ENCODE measurements around the gene TRAF2.
A peak's percentile ranks its signal among the peaks of the same experiment; 100 is the strongest.
"Not testable (repeated sequence)": the region's sequence is repeated elsewhere in the genome, so short reads cannot be mapped to it uniquely, and the experiment has no call there.

TRAF2 gene, protein sequence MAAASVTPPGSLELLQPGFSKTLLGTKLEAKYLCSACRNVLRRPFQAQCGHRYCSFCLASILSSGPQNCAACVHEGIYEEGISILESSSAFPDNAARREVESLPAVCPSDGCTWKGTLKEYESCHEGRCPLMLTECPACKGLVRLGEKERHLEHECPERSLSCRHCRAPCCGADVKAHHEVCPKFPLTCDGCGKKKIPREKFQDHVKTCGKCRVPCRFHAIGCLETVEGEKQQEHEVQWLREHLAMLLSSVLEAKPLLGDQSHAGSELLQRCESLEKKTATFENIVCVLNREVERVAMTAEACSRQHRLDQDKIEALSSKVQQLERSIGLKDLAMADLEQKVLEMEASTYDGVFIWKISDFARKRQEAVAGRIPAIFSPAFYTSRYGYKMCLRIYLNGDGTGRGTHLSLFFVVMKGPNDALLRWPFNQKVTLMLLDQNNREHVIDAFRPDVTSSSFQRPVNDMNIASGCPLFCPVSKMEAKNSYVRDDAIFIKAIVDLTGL

DNA sequence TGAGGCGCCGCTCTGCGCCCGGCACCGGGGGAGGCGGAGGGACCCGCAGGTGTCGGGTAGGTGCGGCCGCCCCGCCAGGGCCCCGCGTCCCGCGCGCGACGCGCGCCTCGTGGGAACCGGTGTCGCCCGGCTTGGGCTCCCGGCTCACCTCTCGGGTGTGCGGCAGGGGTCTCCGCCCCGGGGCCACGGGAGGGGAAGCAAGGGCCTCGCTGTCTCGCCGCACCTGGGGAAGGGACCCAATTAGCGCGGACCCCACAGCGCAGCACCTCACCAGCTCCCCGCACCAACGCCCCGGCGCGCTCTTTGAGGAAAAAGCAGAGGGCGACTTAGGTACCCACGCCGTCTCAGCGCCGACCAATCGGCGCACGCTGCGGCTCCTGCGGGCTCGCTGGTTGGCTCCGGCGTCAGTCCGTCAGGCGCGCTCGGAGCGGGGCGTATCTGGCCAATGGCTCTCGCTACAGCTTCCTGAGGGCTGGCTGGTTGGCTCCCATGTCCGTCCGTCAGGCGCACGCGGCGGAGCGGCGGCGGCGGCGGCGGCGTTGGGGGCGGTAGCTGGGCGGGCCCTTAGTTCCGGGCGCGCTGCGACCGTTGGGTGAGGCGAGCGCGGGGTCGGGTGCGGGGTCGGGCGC lies at the start of gene TRAF2:
Gene TRAF2, plus strand, starts transcription at position 567 of the 629 bp plus-strand sequence. CDS start 12,225 bp downstream, outside the sequence.
- DNase-seq (ENCODE audit: low spot score): peak; percentile 97

DNA sequence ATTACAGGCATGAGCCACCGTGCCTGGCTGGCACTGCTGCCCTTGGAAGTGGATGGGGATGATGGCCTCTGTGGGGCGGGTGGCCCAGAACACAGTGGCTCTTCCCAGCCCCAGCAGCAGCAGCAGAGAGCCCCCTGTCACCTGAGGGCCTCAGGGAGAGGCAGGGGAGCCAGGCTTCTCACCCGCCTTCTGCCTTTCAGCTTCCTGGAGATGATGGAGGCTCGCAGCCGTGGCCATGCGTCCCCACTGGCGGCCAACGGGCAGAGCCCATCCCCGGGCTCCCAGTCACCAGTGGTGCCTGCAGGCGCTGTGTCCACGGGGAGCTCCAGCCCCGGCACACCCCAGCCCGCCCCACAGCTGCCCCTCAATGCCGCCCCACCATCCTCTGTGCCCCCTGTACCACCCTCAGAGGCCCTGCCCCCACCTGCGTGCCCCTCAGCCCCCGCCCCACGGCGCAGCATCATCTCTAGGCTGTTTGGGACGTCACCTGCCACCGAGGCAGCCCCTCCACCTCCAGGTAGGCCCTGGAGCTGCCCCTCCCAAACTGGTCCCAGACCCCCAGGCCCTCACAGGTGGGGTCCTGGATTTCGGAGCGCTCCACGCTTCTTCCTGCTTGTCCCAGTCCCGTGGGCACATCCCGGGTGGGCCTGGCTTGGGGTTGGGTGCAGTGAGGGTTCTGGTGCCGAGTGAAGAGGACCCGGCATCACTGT lies 49.0 kb upstream of the TRAF2 start:
- no peak for DNase-seq (ENCODE audit: low spot score)

- DNase-seq (ENCODE audit: low spot score): not testable (repeated sequence)
These were observed 48.4 kb upstream of the TRAF2 start for GRCh38 chr9:136837856-136838277.

DNA sequence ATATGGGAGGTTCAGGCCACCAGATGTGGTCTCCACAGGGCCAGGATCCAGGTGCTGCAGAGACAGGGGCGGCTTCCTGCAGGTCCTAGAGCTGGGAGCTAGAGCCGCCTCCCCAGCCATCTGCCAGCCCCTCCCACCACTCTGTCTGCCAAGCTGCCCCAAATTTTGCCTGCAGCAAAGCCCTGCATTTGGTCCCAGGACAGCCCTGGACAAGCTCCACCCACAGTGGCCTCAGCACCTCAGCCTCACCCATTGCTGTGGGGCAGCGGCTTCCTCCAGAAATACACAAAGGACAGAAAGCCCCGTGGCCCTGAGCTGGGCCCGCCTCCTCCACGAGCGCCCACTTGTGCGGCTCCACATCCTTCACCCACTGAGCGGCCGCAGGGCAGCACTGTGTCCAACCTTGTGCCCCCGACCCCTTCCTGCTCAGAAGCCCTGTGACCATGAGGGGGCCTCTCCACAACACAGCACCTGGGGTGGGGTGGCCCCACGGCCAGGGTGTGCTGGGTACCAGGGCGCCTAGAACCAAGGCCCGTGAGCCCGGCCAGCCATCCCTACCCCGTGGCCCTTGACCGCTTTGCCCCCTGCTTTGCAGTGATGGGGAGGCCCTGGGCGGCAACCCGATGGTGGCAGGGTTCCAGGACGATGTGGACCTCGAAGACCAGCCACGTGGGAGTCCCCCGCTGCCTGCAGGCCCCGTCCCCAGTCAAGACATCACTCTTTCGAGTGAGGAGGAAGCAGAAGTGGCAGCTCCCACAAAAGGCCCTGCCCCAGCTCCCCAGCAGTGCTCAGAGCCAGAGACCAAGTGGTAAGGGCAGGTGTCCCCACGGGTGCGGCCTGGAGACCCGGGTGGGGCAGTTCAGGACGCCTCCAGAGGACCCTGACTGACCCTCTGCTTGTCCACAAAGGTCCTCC lies 47.7 kb upstream of the TRAF2 start:
- DNase-seq (ENCODE audit: low spot score): no peak

GRCh38 chr9:136839229-136840139 lies 46.8 kb upstream of the TRAF2 start:
- no peak for DNase-seq (ENCODE audit: low spot score)

DNA sequence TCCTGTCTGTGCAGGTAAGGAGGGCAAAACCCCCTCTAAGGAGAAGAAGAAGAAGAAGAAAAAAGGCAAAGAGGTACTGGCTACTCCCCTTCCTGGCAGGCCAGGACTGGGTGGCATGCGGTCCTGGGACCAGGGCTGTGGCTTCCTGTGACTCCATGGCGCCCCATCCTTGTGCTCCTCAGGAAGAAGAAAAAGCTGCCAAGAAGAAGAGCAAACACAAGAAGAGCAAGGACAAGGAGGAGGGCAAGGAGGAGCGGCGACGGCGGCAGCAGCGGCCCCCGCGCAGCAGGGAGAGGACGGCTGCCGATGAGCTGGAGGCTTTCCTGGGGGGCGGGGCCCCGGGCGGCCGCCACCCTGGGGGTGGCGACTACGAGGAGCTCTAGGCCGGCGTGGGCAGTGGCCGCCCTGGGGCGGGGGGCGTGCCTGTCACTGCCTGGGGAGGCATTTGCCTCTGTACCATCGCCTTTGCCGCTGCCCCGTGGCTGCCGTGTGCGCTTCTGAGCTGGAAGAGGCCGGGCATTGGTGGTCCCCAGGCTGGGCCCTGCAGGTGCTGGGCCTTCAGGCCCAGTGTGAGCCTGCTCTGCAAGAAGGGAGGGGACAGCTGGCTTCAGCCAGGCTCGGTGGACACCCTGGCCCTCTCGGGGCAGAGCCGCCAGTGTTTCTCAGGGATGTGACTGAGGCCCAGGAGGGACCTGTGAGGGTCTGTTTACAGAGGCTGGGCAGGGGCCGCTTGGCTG lies 46.0 kb upstream of the TRAF2 start:
- no peak for DNase-seq (ENCODE audit: low spot score)

DNA sequence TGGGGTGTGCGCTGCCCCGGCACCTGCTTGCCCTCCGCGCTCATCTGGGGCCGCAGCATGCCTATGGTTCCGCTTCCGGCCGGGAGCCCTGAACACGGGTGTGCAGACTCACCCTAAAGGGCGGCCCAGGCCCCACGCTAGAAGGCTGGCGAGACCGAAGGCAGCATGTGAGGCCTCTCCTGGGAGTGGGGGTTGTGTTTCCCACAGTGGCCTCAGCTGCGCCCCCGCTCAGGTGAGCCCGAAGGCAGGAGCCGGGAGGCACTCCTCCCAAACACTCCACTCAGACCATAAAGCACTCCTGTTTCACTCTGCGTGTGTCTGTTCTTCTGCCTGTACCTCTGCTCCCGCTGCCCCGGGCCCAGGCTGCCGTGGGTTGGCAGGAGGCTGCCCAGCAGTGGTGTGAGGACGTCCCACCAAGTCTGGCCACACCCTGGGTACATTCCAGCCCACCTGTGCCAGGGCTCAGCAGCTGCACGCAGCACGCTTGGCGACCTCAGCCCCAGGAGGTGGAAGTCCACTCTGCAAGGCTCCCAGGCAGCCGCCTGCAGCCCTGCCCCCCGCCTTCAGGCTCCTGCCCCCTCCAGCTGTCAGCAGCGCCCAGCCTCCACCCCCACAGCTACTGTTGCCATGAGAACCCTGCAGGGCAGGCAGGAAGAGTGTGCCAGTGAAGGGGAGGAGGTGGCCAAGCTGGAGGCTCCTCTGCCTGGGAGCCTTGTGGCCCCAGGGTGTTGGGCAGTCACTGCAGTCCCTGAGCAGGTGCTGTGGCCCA lies 45.3 kb upstream of the TRAF2 start:
- peak; percentile 86 for DNase-seq (ENCODE audit: low spot score)

GRCh38 chr9:136841646-136842379 lies 44.5 kb upstream of the TRAF2 start:
- peak; percentile 65 for DNase-seq (ENCODE audit: low spot score)

DNA sequence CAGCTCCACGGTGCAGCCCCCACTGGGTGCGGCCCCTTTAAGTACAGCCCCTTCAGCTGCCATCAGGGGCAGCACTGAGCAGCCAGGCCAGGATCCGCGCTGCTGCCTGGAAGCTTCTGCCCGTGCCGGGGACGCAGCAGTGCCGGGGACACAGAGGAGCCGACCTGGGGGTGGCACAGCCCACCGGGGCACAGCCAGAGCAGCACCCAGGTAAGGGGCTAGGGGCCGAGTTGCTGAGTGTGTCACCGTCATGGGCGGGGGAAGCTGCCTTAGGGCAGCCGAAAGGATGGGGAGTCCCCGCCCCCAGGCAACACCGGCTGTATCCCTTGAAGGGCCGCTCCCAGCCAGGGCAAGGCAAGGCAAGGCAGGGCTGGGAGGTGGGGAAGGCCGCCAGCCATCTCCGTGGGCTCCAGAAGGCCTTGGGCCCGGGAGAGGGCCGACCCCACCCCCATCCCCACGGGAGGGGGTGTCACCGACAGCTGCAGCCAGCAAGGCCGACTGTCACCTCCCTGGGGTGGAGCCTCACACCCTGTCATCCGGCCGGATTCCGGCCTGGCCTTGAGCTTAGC lies 43.9 kb upstream of the TRAF2 start, which contains the start of gene AJM1:
Gene AJM1, plus strand, starts transcription at position 99 of the 569 bp plus-strand sequence. CDS start 1,937 bp downstream, outside the sequence.
- DNase-seq (ENCODE audit: low spot score): peak; percentile 70

DNA sequence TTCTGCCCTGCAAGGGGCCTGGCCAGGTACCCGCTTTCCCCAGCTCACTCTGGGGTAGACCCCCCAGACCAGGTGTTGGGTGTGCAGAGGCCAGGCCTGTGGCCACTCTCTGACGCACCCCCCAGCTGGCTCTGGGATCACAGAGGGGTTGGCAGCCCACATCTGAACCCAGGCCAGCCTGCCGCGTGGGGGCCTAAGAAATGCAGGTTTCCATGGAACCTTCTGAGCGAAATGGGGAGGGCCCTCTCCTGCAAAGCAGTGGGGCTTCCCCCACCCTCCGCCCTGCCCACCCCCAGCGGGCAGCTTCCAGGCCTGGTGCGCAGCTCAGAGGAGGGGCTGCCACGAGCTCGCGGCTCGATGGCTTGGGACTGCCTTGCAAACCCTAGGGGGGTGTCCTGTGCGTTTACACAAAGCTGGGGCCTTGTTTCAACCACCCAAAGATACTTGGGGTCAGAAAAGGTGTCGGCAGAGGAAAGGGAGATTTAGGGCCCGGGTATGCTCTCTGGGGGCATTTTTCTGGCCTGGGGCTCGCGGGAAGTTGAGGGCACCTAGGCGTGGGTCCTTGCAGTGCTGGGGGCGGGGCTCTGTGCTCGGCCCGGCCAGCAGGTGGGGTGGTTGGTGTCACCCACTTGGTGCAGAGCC lies 43.0 kb upstream of the TRAF2 start:
- DNase-seq (ENCODE audit: low spot score): not testable (repeated sequence)

DNA sequence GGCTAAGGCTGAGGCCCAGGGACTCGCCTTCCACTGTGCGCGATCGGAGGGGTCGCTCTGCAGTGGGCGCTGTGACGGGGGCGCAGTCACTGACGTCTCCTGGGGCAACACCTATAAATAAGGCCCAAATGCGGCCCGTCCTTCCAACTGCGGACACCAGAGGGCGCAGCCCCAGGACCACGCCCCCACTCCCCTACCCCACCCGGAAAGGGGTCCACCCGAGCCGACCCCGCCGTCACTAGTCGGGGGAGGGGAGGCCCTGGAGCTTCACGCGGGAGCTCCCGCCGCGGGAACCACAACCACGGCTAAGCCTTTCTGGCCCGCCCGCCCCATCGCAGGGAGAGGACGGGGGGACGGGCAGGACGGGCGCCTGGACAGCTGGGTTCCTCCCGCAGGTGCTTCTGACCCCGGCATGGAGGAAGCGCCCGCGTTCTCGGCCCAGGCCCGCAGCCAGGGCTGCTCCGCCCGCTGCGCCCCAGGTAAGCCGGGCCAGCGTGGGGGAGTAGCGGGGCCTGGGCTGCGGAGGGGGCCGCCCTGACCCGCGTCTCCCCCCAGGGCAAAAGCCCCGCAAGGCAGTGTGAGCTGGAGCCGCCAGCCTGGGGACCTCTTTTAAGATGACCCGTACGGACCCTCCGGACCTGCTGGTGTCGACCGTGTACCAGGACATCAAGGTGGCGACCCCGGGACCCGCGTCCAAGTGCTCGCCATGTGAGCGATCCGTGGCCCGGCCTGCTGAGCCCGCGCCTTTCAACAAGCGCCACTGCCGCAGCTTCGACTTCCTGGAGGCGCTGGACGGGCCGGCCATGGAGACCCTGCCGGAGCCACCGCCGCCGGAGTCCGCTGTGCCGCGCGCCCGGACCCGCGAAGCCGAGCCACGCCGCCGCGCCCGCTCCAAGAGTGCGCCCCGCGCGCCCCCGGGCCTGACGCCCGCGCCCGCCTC lies 42.2 kb upstream of the TRAF2 start:
- not testable (repeated sequence) for DNase-seq (ENCODE audit: low spot score)

DNA sequence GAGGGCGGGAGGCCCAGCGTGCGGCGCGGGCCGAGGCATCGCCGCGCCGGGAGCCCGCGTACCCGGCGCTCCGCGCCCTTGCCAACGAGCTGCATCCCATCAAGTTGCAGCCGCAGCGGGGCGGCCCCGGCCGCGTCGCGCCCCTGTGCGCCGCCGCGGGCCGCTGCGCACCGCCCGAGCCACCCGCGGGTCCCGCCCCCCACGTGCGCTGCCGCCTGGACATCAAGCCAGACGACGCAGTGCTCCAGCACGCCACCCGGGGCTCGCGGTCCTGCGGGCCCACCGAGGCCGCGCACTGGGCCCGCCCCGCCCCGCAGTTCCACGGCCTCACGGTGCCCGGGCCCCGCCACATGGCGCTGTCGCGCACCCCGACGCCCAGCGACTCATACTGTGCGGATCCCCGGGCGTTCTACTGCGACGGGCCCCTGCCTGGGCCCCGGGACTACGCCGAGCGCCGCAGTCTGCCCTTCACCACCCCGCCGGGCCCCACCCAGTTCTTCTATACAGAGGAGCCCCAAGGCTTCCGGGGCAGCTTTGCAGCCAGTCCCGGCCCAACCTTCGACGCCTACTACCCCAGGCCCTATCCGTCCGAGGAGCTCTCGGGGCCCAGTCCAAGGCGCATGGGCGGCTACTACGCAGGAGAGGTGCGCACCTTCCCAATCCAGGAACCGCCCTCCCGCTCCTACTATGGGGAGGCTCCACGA lies 41.4 kb upstream of the TRAF2 start:
- no peak for DNase-seq (ENCODE audit: low spot score)

DNA sequence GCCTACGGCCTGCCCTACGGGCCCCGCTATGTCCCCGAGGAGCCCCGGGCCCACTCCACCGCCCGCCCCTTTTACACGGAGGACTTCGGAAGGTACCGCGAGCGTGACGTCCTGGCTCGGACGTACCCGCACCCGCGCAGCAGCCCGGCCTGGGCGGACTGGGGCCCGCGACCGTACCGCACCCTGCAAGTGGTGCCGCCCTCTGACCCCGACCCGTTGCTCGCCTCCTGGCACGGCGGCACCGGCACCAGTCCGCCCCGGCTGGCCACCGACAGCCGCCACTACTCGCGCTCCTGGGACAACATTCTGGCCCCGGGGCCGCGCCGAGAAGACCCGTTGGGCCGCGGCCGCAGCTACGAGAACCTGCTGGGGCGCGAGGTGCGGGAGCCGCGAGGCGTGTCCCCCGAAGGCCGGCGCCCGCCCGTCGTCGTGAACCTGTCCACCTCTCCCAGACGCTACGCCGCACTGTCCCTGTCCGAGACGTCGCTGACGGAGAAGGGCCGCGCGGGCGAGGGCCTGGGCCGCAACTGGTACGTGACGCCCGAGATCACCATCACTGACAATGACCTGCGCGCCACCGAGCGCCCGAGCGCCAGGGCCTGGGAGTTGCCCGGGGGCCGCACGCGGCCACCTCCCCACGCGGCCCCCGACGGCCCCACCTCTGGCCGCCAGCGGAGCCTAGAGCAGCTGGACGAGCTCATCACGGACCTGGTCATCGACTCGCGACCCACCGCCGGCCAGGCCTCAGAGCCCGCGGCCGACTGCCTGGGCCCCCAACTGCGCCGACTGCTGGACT lies 40.7 kb upstream of the TRAF2 start:
- no peak for DNase-seq (ENCODE audit: low spot score)

DNA sequence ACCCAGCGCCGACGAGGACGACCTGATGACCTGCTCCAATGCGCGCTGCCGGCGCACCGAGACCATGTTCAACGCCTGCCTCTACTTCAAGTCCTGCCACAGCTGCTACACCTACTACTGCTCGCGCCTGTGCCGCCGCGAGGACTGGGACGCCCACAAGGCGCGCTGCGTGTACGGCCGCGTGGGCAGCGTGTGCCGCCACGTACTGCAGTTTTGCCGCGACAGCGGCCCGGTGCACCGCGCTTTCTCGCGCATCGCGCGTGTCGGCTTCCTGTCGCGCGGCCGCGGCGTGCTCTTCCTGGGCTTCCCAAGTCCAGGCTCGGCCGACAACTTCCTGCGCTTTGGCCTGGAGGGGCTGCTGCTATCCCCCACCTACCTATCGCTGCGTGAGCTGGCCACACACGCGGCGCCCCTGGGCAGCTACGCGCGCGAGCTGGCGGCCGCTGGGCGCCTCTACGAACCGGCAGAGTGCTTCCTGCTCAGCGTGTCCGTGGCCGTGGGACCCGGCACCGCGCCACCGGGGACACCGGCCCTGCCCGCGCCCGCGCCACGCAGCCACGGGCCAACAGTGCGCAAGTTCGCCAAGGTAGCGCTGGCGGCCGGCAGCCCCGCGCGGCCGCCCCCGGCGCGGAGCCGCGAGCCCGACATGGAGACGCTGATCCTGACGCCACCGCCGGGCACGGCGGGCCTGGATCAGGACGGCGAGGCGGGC lies 39.8 kb upstream of the TRAF2 start:
- DNase-seq (ENCODE audit: low spot score): no peak

Data from SW480 (cell line).